MM.1S (cell line): ENCODE measurements around the gene ZNF891.

Experiments
- EZH2 ChIP-seq: fragments of 300-600 bp; sonication (generic); optimal IDR thresholded peaks from 2 replicates; pipeline ENCODE3; 2017; ENCODE audit warnings: low read depth, mild to moderate bottlenecking, antibody characterized with exemption, low read length, mixed read lengths
- EZH2phosphoT487 ChIP-seq: fragments of 300-600 bp; sonication (generic); IDR thresholded peaks from 2 replicates; pipeline ENCODE4 v1.6.1; 2018; ENCODE audit warnings: antibody characterized with exemption, low read length
- TF ChIP-seq, protein P1 (sequence below): fragments of 300-600 bp; sonication (generic); IDR thresholded peaks from 2 replicates; pipeline ENCODE4 v1.5.1; 2016; ENCODE audit warnings: antibody characterized with exemption, low read length, mixed read lengths

DNA sequence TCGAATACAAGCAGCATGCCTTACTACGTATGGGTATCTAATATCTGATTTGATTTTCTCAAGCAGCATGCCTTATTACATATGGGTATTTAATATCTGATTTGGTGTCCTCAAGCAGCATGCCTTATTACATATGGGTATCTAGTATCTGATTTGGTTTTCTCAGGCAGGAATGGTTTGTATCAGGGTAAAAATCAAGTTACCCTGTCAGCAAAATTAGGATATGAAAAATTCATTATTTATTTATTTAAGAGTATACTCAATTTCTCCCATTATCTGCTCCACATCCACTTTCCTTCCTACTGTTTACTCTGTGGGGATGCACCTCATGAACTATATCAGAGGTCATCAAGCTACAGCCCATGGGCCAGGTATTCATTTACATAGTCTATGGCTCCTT is 21.9 kb downstream of the ZNF891 start:
- TF ChIP-seq EZH2 (no peak), EZH2phosphoT487 (no peak)
- TF ChIP-seq, protein P1, sequence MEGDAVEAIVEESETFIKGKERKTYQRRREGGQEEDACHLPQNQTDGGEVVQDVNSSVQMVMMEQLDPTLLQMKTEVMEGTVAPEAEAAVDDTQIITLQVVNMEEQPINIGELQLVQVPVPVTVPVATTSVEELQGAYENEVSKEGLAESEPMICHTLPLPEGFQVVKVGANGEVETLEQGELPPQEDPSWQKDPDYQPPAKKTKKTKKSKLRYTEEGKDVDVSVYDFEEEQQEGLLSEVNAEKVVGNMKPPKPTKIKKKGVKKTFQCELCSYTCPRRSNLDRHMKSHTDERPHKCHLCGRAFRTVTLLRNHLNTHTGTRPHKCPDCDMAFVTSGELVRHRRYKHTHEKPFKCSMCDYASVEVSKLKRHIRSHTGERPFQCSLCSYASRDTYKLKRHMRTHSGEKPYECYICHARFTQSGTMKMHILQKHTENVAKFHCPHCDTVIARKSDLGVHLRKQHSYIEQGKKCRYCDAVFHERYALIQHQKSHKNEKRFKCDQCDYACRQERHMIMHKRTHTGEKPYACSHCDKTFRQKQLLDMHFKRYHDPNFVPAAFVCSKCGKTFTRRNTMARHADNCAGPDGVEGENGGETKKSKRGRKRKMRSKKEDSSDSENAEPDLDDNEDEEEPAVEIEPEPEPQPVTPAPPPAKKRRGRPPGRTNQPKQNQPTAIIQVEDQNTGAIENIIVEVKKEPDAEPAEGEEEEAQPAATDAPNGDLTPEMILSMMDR = no peak
